ENCODE measurements around the gene CPT1B.
A peak's percentile ranks its signal among the peaks of the same experiment; 100 is the strongest.

Gene CPT1B

GRCh38 chr22:50532824-50533796 is 45.1 kb downstream of the CPT1B start:
- no peak for DNase-seq (ENCODE audit: low spot score)
- no peak for TF ChIP-seq CTCF (IDR thresholded peaks at IDR 0.05; ENCODE audit: poor library complexity, severe bottlenecking)
- no peak for ATAC-seq (ENCODE audit: low read depth)
- Histone ChIP-seq H3K4me3 (ENCODE audit: severe bottlenecking) (no peak overlapping the region), H3K27me3 (ENCODE audit: insufficient read depth, poor library complexity, severe bottlenecking) (no peaks in the 10 kb centered on the region), H3K4me1 (ENCODE audit: insufficient read depth, poor library complexity, severe bottlenecking) (no peaks in the 10 kb centered on the region), H3K9me3 (ENCODE audit: severe bottlenecking) (no peaks in the 10 kb centered on the region), H3K36me3 (ENCODE audit: low read depth) (no peaks in the 10 kb centered on the region), H3K27ac (ENCODE audit: poor library complexity, severe bottlenecking) (no peak overlapping the region)

GRCh38 chr22:50531962-50532674 is 46.1 kb downstream of the CPT1B start:
- ATAC-seq (ENCODE audit: low read depth) = peak; percentile 45
- Histone ChIP-seq H3K27me3 (ENCODE audit: insufficient read depth, poor library complexity, severe bottlenecking) (no peaks in the 10 kb centered on the region), H3K27ac (ENCODE audit: poor library complexity, severe bottlenecking) (peak overlapping the region; percentile 81), H3K4me3 (ENCODE audit: severe bottlenecking) (peak overlapping the region; percentile 67), H3K4me1 (ENCODE audit: insufficient read depth, poor library complexity, severe bottlenecking) (no peaks in the 10 kb centered on the region), H3K36me3 (ENCODE audit: low read depth) (no peaks in the 10 kb centered on the region), H3K9me3 (ENCODE audit: severe bottlenecking) (no peaks in the 10 kb centered on the region)
- peak; percentile 71 for DNase-seq (ENCODE audit: low spot score)
- no peak for TF ChIP-seq CTCF (IDR thresholded peaks at IDR 0.05; ENCODE audit: poor library complexity, severe bottlenecking)

- Histone ChIP-seq H3K9me3 (ENCODE audit: severe bottlenecking) (no peaks in the 10 kb centered on the region), H3K4me3 (ENCODE audit: severe bottlenecking) (peak overlapping the region; percentile 67), H3K4me1 (ENCODE audit: insufficient read depth, poor library complexity, severe bottlenecking) (no peaks in the 10 kb centered on the region), H3K36me3 (ENCODE audit: low read depth) (no peaks in the 10 kb centered on the region), H3K27me3 (ENCODE audit: insufficient read depth, poor library complexity, severe bottlenecking) (no peaks in the 10 kb centered on the region), H3K27ac (ENCODE audit: poor library complexity, severe bottlenecking) (peak overlapping the region; percentile 81)
- no peak for TF ChIP-seq CTCF (IDR thresholded peaks at IDR 0.05; ENCODE audit: poor library complexity, severe bottlenecking)
- DNase-seq (ENCODE audit: low spot score) (peak; percentile 71), ATAC-seq (ENCODE audit: low read depth) (peak; percentile 27)
Measured at GRCh38 chr22:50531546-50531961, 46.7 kb downstream of the CPT1B start.

- H3K4me3 ChIP-seq (ENCODE audit: severe bottlenecking) = peak overlapping the region; percentile 67
- peak; percentile 46 for ATAC-seq (ENCODE audit: low read depth)
- H3K4me1 ChIP-seq (ENCODE audit: insufficient read depth, poor library complexity, severe bottlenecking) = no peaks in the 10 kb centered on the region
- TF ChIP-seq CTCF (IDR thresholded peaks at IDR 0.05; ENCODE audit: poor library complexity, severe bottlenecking) = no peak
- no peaks in the 10 kb centered on the region for H3K27me3 ChIP-seq (ENCODE audit: insufficient read depth, poor library complexity, severe bottlenecking)
- DNase-seq (ENCODE audit: low spot score) = peak; percentile 87
- no peaks in the 10 kb centered on the region for H3K9me3 ChIP-seq (ENCODE audit: severe bottlenecking)
- peak overlapping the region; percentile 81 for H3K27ac ChIP-seq (ENCODE audit: poor library complexity, severe bottlenecking)
- no peaks in the 10 kb centered on the region for H3K36me3 ChIP-seq (ENCODE audit: low read depth)
Measured at GRCh38 chr22:50530877-50531545, 47.2 kb downstream of the CPT1B start.

Measured in RWPE2 (cell line).